IPS DF 6.9 (cell line): Measurements from ENCODE around the gene SNAP25.

Experiments
- DNase-seq: peaks from one replicate; pipeline ENCODE4 v3.0.0-alpha.2; 2013; ENCODE audit warnings: low read depth, low spot score
- H3K27ac ChIP-seq: one replicate; pipeline ENCODE4 v1.5.1; 2013; ENCODE audit warnings: low read length, control low read depth
- H3K27me3 ChIP-seq: 2 replicates; pipeline ENCODE4 v1.6.1; 2013; ENCODE audit warnings: mild to moderate bottlenecking, low read length; ENCODE audit not compliant: control insufficient read depth, insufficient read depth
- H3K36me3 ChIP-seq: 2 replicates; pipeline ENCODE4 v1.6.1; 2013; ENCODE audit warnings: low read length; ENCODE audit not compliant: control insufficient read depth, insufficient read depth
- H3K4me1 ChIP-seq: 2 replicates; pipeline ENCODE4 v1.6.1; 2013; ENCODE audit warnings: low read length; ENCODE audit not compliant: control insufficient read depth, insufficient read depth
- H3K4me3 ChIP-seq: 2 replicates; pipeline ENCODE4 v1.5.1; 2013; ENCODE audit warnings: mild to moderate bottlenecking, low read length
- H3K9me3 ChIP-seq: 2 replicates; pipeline ENCODE4 v1.6.1; 2013; ENCODE audit warnings: low read length, inconsistent platforms; ENCODE audit not compliant: control insufficient read depth, insufficient read depth
- WGBS: extraction: QIAGEN DNeasy Blood & Tissue Kit; methylation state at CpG from one replicate; pipeline ENCODE4 v1.1.7; 2013; ENCODE audit warnings: mixed read lengths, missing lambda C conversion rate; ENCODE audit not compliant: insufficient read length, insufficient coverage; 5-methylcytosine and 5-hydroxymethylcytosine counted together

Gene SNAP25

GRCh38 chr20:10329387-10330005 is 110.9 kb downstream of the SNAP25 start:
- no peaks in the 10 kb centered on the region for H3K27me3 ChIP-seq
- no peak overlapping the region for H3K27ac ChIP-seq
- no peak overlapping the region for H3K4me3 ChIP-seq
- no peaks in the 10 kb centered on the region for H3K36me3 ChIP-seq
- WGBS = no CpG with 5 or more reads among the region's 4 CpGs
- H3K9me3 ChIP-seq = no peaks in the 10 kb centered on the region
- DNase-seq = no peak
- H3K4me1 ChIP-seq = no peaks in the 10 kb centered on the region

- H3K27me3 ChIP-seq = no peaks in the 10 kb centered on the region
- H3K4me3 ChIP-seq = no peak overlapping the region
- no peaks in the 10 kb centered on the region for H3K36me3 ChIP-seq
- H3K9me3 ChIP-seq = no peaks in the 10 kb centered on the region
- H3K27ac ChIP-seq = no peak overlapping the region
- H3K4me1 ChIP-seq = no peaks in the 10 kb centered on the region
- WGBS = no CpG with 5 or more reads among the region's 4 CpGs
- no peak for DNase-seq
Measured at GRCh38 chr20:10330071-10330470, 111.4 kb downstream of the SNAP25 start.

- H3K36me3 ChIP-seq = no peaks in the 10 kb centered on the region
- no peaks in the 10 kb centered on the region for H3K9me3 ChIP-seq
- DNase-seq = no peak
- no peaks in the 10 kb centered on the region for H3K4me1 ChIP-seq
- no peak overlapping the region for H3K27ac ChIP-seq
- 100% methylated on average over 1 of the region's 4 CpGs for WGBS
- no peaks in the 10 kb centered on the region for H3K27me3 ChIP-seq
- no peak overlapping the region for H3K4me3 ChIP-seq
Measured at GRCh38 chr20:10332656-10333415, 114.2 kb downstream of the SNAP25 start.

- H3K4me1 ChIP-seq = no peaks in the 10 kb centered on the region
- H3K27me3 ChIP-seq = no peaks in the 10 kb centered on the region
- H3K4me3 ChIP-seq = no peak overlapping the region
- H3K27ac ChIP-seq = no peak overlapping the region
- DNase-seq = no peak
- H3K36me3 ChIP-seq = no peaks in the 10 kb centered on the region
- H3K9me3 ChIP-seq = no peaks in the 10 kb centered on the region
- WGBS = no CpG with 5 or more reads among the region's 2 CpGs
Measured at GRCh38 chr20:10336959-10337729, 118.5 kb downstream of the SNAP25 start.

- H3K9me3 ChIP-seq = no peaks in the 10 kb centered on the region
- no peaks in the 10 kb centered on the region for H3K36me3 ChIP-seq
- DNase-seq = no peak
- no CpG with 5 or more reads among the region's 2 CpGs for WGBS
- no peaks in the 10 kb centered on the region for H3K27me3 ChIP-seq
- H3K4me3 ChIP-seq = no peak overlapping the region
- H3K4me1 ChIP-seq = no peaks in the 10 kb centered on the region
- H3K27ac ChIP-seq = no peak overlapping the region
Measured at GRCh38 chr20:10338426-10339180, 120.0 kb downstream of the SNAP25 start.

GRCh38 chr20:10339609-10340008 is 121.0 kb downstream of the SNAP25 start:
- no peaks in the 10 kb centered on the region for H3K4me1 ChIP-seq
- H3K27me3 ChIP-seq = no peaks in the 10 kb centered on the region
- no peak overlapping the region for H3K4me3 ChIP-seq
- WGBS = no CpG with 5 or more reads among the region's 1 CpG
- H3K9me3 ChIP-seq = no peaks in the 10 kb centered on the region
- H3K27ac ChIP-seq = no peak overlapping the region
- DNase-seq = no peak
- no peaks in the 10 kb centered on the region for H3K36me3 ChIP-seq

GRCh38 chr20:10342152-10342551 is 123.5 kb downstream of the SNAP25 start:
- WGBS = no CpG with 5 or more reads among the region's 1 CpG

GRCh38 chr20:10344953-10345352 is 126.3 kb downstream of the SNAP25 start:
- Histone ChIP-seq H3K36me3 (no peaks in the 10 kb centered on the region), H3K4me1 (no peaks in the 10 kb centered on the region), H3K27ac (no peak overlapping the region), H3K9me3 (no peaks in the 10 kb centered on the region), H3K27me3 (no peaks in the 10 kb centered on the region), H3K4me3 (no peak overlapping the region)
- 100% methylated on average over 4 of the region's 6 CpGs for WGBS
- no peak for DNase-seq

More at GRCh38 chr20:10342152-10342551, 123.5 kb downstream of the SNAP25 start:
- Histone ChIP-seq H3K27me3 (no peaks in the 10 kb centered on the region), H3K9me3 (no peaks in the 10 kb centered on the region), H3K4me1 (no peaks in the 10 kb centered on the region), H3K4me3 (no peak overlapping the region), H3K36me3 (no peaks in the 10 kb centered on the region), H3K27ac (no peak overlapping the region)
- no peak for DNase-seq

- no CpG with 5 or more reads among the region's 3 CpGs for WGBS
- peaks cover 1% of the 10 kb centered on the region; the same call in 1 of the 2 replicates for H3K4me1 ChIP-seq
Measured at GRCh38 chr20:10347086-10347880, 128.7 kb downstream of the SNAP25 start.

More at GRCh38 chr20:10347086-10347880, 128.7 kb downstream of the SNAP25 start:
- Histone ChIP-seq H3K36me3 (no peaks in the 10 kb centered on the region), H3K4me3 (no peak overlapping the region), H3K27me3 (no peaks in the 10 kb centered on the region), H3K9me3 (no peaks in the 10 kb centered on the region), H3K27ac (no peak overlapping the region)
- no peak for DNase-seq
